Stimulated activated naive CD8-positive, alpha-beta T cell treated with anti-CD3 and anti-CD28 coated beads, Interleukin-15, Interleukin-2, amounts not matched to agents 100 ng/mL and 50 ng/mL, for 24 hours (primary cell): ENCODE measurements around the gene ZNF514.
"Not testable (repeated sequence)": the region's sequence is repeated elsewhere in the genome, so short reads cannot be mapped to it uniquely, and the experiment has no call there.

Experiments used
- H3K27ac Mint-ChIP-seq: one replicate; pipeline ENCODE4 v1.8.0; 2021; ENCODE audit warnings: mild to moderate bottlenecking, mixed read lengths
- H3K27me3 Mint-ChIP-seq: one replicate; pipeline ENCODE4 v1.8.0; 2021; ENCODE audit warnings: mixed read lengths
- H3K36me3 Mint-ChIP-seq: one replicate; pipeline ENCODE4 v1.8.0; 2021; ENCODE audit warnings: low read depth, mixed read lengths
- H3K4me1 Mint-ChIP-seq: one replicate; pipeline ENCODE4 v1.8.0; 2021; ENCODE audit warnings: low read depth, mixed read lengths
- H3K4me3 Mint-ChIP-seq: one replicate; pipeline ENCODE4 v1.8.0; 2021; ENCODE audit warnings: mild to moderate bottlenecking, mixed read lengths
- H3K9me3 Mint-ChIP-seq: one replicate; pipeline ENCODE4 v1.8.0; 2021; ENCODE audit warnings: mixed read lengths

The ZNF514 gene

GRCh38 chr2:95159690-95160449 is at the start of gene ZNF514:
ZNF514 (minus strand) TSS chr2:95159848; CDS start chr2:95153253, 6,595 bp downstream.
- H3K4me3 Mint-ChIP-seq: peak within 1 kb of the TSS; percentile 86
- H3K27ac Mint-ChIP-seq: peak within 1 kb of the TSS; percentile 71
- peaks cover 19% of the 10 kb centered on the region for H3K4me1 Mint-ChIP-seq
- H3K36me3 Mint-ChIP-seq: peaks cover 38% of the 10 kb centered on the region
- H3K27me3 Mint-ChIP-seq: no peaks in the 10 kb centered on the region
- peaks cover 8% of the 10 kb centered on the region for H3K9me3 Mint-ChIP-seq

- no peak overlapping the region for H3K27ac Mint-ChIP-seq
- H3K27me3 Mint-ChIP-seq: no peaks in the 10 kb centered on the region
- peaks cover 22% of the 10 kb centered on the region for H3K4me1 Mint-ChIP-seq
- H3K9me3 Mint-ChIP-seq: peaks cover 44% of the 10 kb centered on the region
- H3K4me3 Mint-ChIP-seq: peak overlapping the region; percentile 90
- H3K36me3 Mint-ChIP-seq: peaks cover 49% of the 10 kb centered on the region
Measured at GRCh38 chr2:95208106-95208505, 48.5 kb upstream of the ZNF514 start.

- Mint-ChIP-seq H3K27ac (peak within 1 kb of the TSS; percentile 54), H3K36me3 (peaks cover 41% of the 10 kb centered on the region), H3K27me3 (no peaks in the 10 kb centered on the region), H3K4me1 (peaks cover 22% of the 10 kb centered on the region), H3K4me3 (peak within 1 kb of the TSS; percentile 90), H3K9me3 (peaks cover 41% of the 10 kb centered on the region)
Measured at GRCh38 chr2:95207111-95207961, 47.7 kb upstream of the ZNF514 start, which contains the start of gene ZNF892. ZNF892 (plus strand) TSS chr2:95207521; CDS start chr2:95207816, 295 bp downstream.

GRCh38 chr2:95206096-95206495 is 46.4 kb upstream of the ZNF514 start:
- Mint-ChIP-seq H3K36me3 (peaks cover 29% of the 10 kb centered on the region), H3K9me3 (peaks cover 31% of the 10 kb centered on the region), H3K27ac (no peak overlapping the region), H3K4me3 (peak overlapping the region; percentile 90), H3K27me3 (no peaks in the 10 kb centered on the region), H3K4me1 (peaks cover 22% of the 10 kb centered on the region)

- Mint-ChIP-seq H3K27me3 (no peaks in the 10 kb centered on the region), H3K36me3 (peaks cover 15% of the 10 kb centered on the region), H3K4me3 (no peak overlapping the region), H3K9me3 (peaks cover 22% of the 10 kb centered on the region), H3K4me1 (peaks cover 21% of the 10 kb centered on the region), H3K27ac (no peak overlapping the region)
Measured at GRCh38 chr2:95204396-95204795, 44.7 kb upstream of the ZNF514 start.

GRCh38 chr2:95203911-95204310 is 44.3 kb upstream of the ZNF514 start:
- H3K9me3 Mint-ChIP-seq: peaks cover 17% of the 10 kb centered on the region
- H3K4me1 Mint-ChIP-seq: peaks cover 16% of the 10 kb centered on the region
- no peaks in the 10 kb centered on the region for H3K27me3 Mint-ChIP-seq
- peaks cover 10% of the 10 kb centered on the region for H3K36me3 Mint-ChIP-seq
- H3K27ac Mint-ChIP-seq: no peak overlapping the region
- H3K4me3 Mint-ChIP-seq: no peak overlapping the region

GRCh38 chr2:95192956-95193355 is 33.3 kb upstream of the ZNF514 start:
- H3K4me1 Mint-ChIP-seq, H3K27ac Mint-ChIP-seq, H3K4me3 Mint-ChIP-seq, H3K9me3 Mint-ChIP-seq, H3K36me3 Mint-ChIP-seq: not testable (repeated sequence)
- peaks cover 27% of the 10 kb centered on the region for H3K27me3 Mint-ChIP-seq

- Mint-ChIP-seq H3K4me1 (no peaks in the 10 kb centered on the region), H3K36me3 (peaks cover 42% of the 10 kb centered on the region), H3K27me3 (peaks cover 8% of the 10 kb centered on the region), H3K9me3 (peaks cover 27% of the 10 kb centered on the region), H3K27ac (no peak overlapping the region), H3K4me3 (no peak overlapping the region)
Measured at GRCh38 chr2:95185973-95186372, 26.3 kb upstream of the ZNF514 start.

GRCh38 chr2:95185197-95185596 is 25.5 kb upstream of the ZNF514 start:
- Mint-ChIP-seq H3K36me3 (peaks cover 50% of the 10 kb centered on the region), H3K27ac (no peak overlapping the region), H3K4me1 (no peaks in the 10 kb centered on the region), H3K9me3 (peaks cover 32% of the 10 kb centered on the region), H3K4me3 (no peak overlapping the region), H3K27me3 (peaks cover 5% of the 10 kb centered on the region)

GRCh38 chr2:95181774-95182173 is 22.1 kb upstream of the ZNF514 start:
- Mint-ChIP-seq H3K4me1 (no peaks in the 10 kb centered on the region), H3K27ac (no peak overlapping the region), H3K36me3 (peaks cover 82% of the 10 kb centered on the region), H3K27me3 (no peaks in the 10 kb centered on the region), H3K9me3 (peaks cover 38% of the 10 kb centered on the region), H3K4me3 (no peak overlapping the region)

GRCh38 chr2:95179451-95179850 is 19.8 kb upstream of the ZNF514 start:
- Mint-ChIP-seq H3K36me3 (peaks cover 81% of the 10 kb centered on the region), H3K9me3 (peaks cover 27% of the 10 kb centered on the region), H3K27me3 (no peaks in the 10 kb centered on the region), H3K27ac (no peak overlapping the region), H3K4me3 (no peak overlapping the region), H3K4me1 (no peaks in the 10 kb centered on the region)

- no peak overlapping the region for H3K4me3 Mint-ChIP-seq
- no peak overlapping the region for H3K27ac Mint-ChIP-seq
- no peaks in the 10 kb centered on the region for H3K27me3 Mint-ChIP-seq
- H3K36me3 Mint-ChIP-seq: peaks cover 33% of the 10 kb centered on the region
- H3K9me3 Mint-ChIP-seq: peaks cover 3% of the 10 kb centered on the region
- no peaks in the 10 kb centered on the region for H3K4me1 Mint-ChIP-seq
Measured at GRCh38 chr2:95174031-95174542, 14.4 kb upstream of the ZNF514 start.

GRCh38 chr2:95171902-95172301 is 12.3 kb upstream of the ZNF514 start:
- H3K27ac Mint-ChIP-seq: no peak overlapping the region
- no peaks in the 10 kb centered on the region for H3K9me3 Mint-ChIP-seq
- H3K4me1 Mint-ChIP-seq: peaks cover 5% of the 10 kb centered on the region
- peaks cover 18% of the 10 kb centered on the region for H3K36me3 Mint-ChIP-seq
- H3K27me3 Mint-ChIP-seq: no peaks in the 10 kb centered on the region
- no peak overlapping the region for H3K4me3 Mint-ChIP-seq

- Mint-ChIP-seq H3K4me3 (peak overlapping the region; percentile 99), H3K27me3 (no peaks in the 10 kb centered on the region), H3K36me3 (peaks cover 28% of the 10 kb centered on the region), H3K4me1 (peaks cover 31% of the 10 kb centered on the region), H3K27ac (peak overlapping the region; percentile 91), H3K9me3 (peaks cover 4% of the 10 kb centered on the region)
Measured at GRCh38 chr2:95166065-95166763, 6.6 kb upstream of the ZNF514 start.
